ENCODE data around the gene TEF.

DNA sequence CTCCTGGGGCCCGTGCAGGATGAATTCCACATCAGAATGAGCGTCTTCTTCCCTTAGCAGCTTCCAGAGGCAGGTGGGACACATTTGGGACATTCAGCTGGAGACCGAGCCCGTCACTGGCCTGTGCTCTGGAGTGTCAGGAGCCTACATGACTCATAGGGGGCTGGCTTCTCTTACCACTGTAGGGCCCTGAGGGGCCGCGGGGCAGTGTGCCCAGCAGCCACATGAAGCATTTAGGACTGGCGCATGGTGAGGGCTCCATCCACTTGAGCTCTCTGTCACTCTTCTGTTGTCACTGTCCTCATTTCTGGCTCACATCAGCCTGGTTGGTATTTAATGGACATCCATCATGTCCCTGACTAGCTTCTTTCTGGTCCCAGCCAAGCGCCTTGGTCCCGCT lies 38.0 kb upstream of the TEF start:
- TF ChIP-seq, protein P1, sequence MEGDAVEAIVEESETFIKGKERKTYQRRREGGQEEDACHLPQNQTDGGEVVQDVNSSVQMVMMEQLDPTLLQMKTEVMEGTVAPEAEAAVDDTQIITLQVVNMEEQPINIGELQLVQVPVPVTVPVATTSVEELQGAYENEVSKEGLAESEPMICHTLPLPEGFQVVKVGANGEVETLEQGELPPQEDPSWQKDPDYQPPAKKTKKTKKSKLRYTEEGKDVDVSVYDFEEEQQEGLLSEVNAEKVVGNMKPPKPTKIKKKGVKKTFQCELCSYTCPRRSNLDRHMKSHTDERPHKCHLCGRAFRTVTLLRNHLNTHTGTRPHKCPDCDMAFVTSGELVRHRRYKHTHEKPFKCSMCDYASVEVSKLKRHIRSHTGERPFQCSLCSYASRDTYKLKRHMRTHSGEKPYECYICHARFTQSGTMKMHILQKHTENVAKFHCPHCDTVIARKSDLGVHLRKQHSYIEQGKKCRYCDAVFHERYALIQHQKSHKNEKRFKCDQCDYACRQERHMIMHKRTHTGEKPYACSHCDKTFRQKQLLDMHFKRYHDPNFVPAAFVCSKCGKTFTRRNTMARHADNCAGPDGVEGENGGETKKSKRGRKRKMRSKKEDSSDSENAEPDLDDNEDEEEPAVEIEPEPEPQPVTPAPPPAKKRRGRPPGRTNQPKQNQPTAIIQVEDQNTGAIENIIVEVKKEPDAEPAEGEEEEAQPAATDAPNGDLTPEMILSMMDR (IDR thresholded peaks at IDR 0.05), result no peak
- TF ChIP-seq POLR2A (IDR thresholded peaks at IDR 0.05) (no peak), POLR2AphosphoS5 (IDR thresholded peaks at IDR 0.05) (no peak)

Measured in sigmoid colon (tissue), 4 donors.